GM12878 (cell line): ENCODE data around the gene LBR. TPM values are rescaled to one million over a fixed set of nuclear protein-coding genes. Genes with fewer than 3 reads are reported as not detected.
A peak's percentile ranks its signal among the peaks of the same experiment; 100 is the strongest.

ENCODE experiments used
- ATAC-seq: fragments of 200-7000 bp; cut with Tn5 transposase; 3 replicates; pipeline ENCODE4 v1.9.1; 2020; ENCODE audit warnings: mild to moderate bottlenecking, moderate library complexity
- BruUV-seq: library from RNA; stranded (reverse); fragments of 400-500 nt; replicated peaks from 2 replicates; lab custom pipeline; 2021; lab: Mats Ljungman, UMichigan
- CTCF ChIA-PET: fragments of 300-600 bp; sonication (Branson Sonifier 250); formaldehyde crosslinking; extraction: SDS; loops from one replicate; lab custom pipeline; 2021; ENCODE audit warnings: inconsistent platforms; lab: Yijun Ruan, JAX
- POLR2A ChIA-PET: fragments of 350-600 bp; formaldehyde crosslinking; extraction: SDS; loops from one replicate; lab custom pipeline; 2021; ENCODE audit warnings: inconsistent platforms; lab: Charles Lee
- RAD21 ChIA-PET: fragments of 300-600 bp; sonication (Branson Sonifier 250); formaldehyde crosslinking; loops from one replicate; lab custom pipeline; 2023; ENCODE audit warnings: antibody characterized with exemption; ENCODE audit not compliant: unreplicated experiment; lab: Charles Lee
- SMC1A ChIA-PET: fragments of 300-600 bp; sonication (Branson Sonifier 250); formaldehyde crosslinking; loops from one replicate; lab custom pipeline; 2023; ENCODE audit not compliant: unreplicated experiment, uncharacterized antibody; lab: Charles Lee
- DNase-seq: peaks from one replicate; pipeline ENCODE4 v3.0.0-alpha.2; 2011; ENCODE audit warnings: low read depth, low spot score
- FAIRE-seq: peaks from 3 replicates; lab custom pipeline; 2011; peaks lifted over from hg19 to GRCh38; lab: Jason Lieb, UNC
- H2AFZ ChIP-seq: 2 replicates; pipeline ENCODE4 v1.6.0; 2011; ENCODE audit warnings: low read depth, low read length, control low read depth; ENCODE audit not compliant: control insufficient read depth
- H3K27ac ChIP-seq: 2 replicates; pipeline ENCODE4 v1.5.1; 2011; ENCODE audit warnings: control low read depth; ENCODE audit not compliant: control insufficient read depth, insufficient read depth
- H3K27me3 ChIP-seq, 2 experiments: replicated peaks in 1 of 2; 2 replicates each; pipeline versions ENCODE4 v1.6.0 to v1.6.1; 2011; ENCODE audit warnings: low read length in 1 of 2; ENCODE audit not compliant: control insufficient read depth in 2 of 2, insufficient read depth in 2 of 2
- H3K36me3 ChIP-seq, 2 experiments: 2 replicates each; pipeline ENCODE4 v1.5.1; 2011; ENCODE audit warnings: low read length in 1 of 2; ENCODE audit not compliant: control insufficient read depth in 2 of 2, insufficient read depth in 2 of 2
- H3K4me1 ChIP-seq: 2 replicates; pipeline ENCODE4 v1.6.1; 2011; ENCODE audit warnings: mild to moderate bottlenecking, low read length, moderate library complexity, mixed read lengths; ENCODE audit not compliant: control insufficient read depth, insufficient read depth
- H3K4me2 ChIP-seq: 2 replicates; pipeline ENCODE4 v1.6.0; 2011; ENCODE audit warnings: control low read depth; ENCODE audit not compliant: control insufficient read depth, insufficient read depth
- H3K4me3 ChIP-seq: fragments of 200-600 bp; sonication (generic); 2 replicates; pipeline ENCODE4 v1.5.1; 2016
- H3K79me2 ChIP-seq: 2 replicates; pipeline ENCODE4 v1.6.0; 2011; ENCODE audit warnings: low read length; ENCODE audit not compliant: control insufficient read depth, insufficient read depth
- H3K9ac ChIP-seq: 2 replicates; pipeline ENCODE4 v1.8.0; 2011; ENCODE audit warnings: low read length, control low read depth, mixed read lengths; ENCODE audit not compliant: control insufficient read depth, insufficient read depth
- H3K9me3 ChIP-seq: replicated peaks from 3 replicates; pipeline ENCODE4 v1.5.1; 2011; ENCODE audit warnings: mild to moderate bottlenecking, low read length; ENCODE audit not compliant: control insufficient read depth, insufficient read depth
- H4K20me1 ChIP-seq: 2 replicates; pipeline ENCODE4 v1.6.0; 2011; ENCODE audit not compliant: control insufficient read depth, insufficient read depth
- BHLHE40 ChIP-seq, 2 experiments: fragments of 450-650 bp in 1 of 2; IDR thresholded peaks; 2 replicates each; pipeline ENCODE4 v1.6.1; 2011 to 2017; ENCODE audit warnings: low read depth in 2 of 2, borderline replicate concordance in 1 of 2, improper control_type of control experiment in 1 of 2, low read length in 1 of 2, mild to moderate bottlenecking in 1 of 2
- DPF2 ChIP-seq: fragments of 450-650 bp; IDR thresholded peaks from 2 replicates; pipeline ENCODE4 v1.6.1; 2017; ENCODE audit warnings: mild to moderate bottlenecking
- ESRRA ChIP-seq: IDR thresholded peaks from 2 replicates; pipeline ENCODE4 v1.6.1; 2012; ENCODE audit warnings: mild to moderate bottlenecking, low read length, improper control_type of control experiment
- GATAD2B ChIP-seq: fragments of 450-650 bp; conservative IDR thresholded peaks from 2 replicates; pipeline ENCODE4 v1.6.1; 2017; ENCODE audit warnings: low read depth, mild to moderate bottlenecking, moderate library complexity
- IKZF1 ChIP-seq: fragments of 450-650 bp; conservative IDR thresholded peaks from 2 replicates; pipeline ENCODE4 v1.6.1; 2017; ENCODE audit warnings: antibody characterized with exemption, mild to moderate bottlenecking
- NR2F1 ChIP-seq: fragments of 450-650 bp; conservative IDR thresholded peaks from 2 replicates; pipeline ENCODE4 v1.6.1; 2017; ENCODE audit warnings: mild to moderate bottlenecking
- POU2F2 ChIP-seq: IDR thresholded peaks from 3 replicates; pipeline ENCODE4 v1.6.1; 2011; ENCODE audit warnings: low read depth, mild to moderate bottlenecking, low read length, borderline replicate concordance
- RAD21 ChIP-seq: IDR thresholded peaks from 2 replicates; pipeline ENCODE4 v1.6.1; 2011; ENCODE audit warnings: mild to moderate bottlenecking, low read depth, low read length, moderate library complexity; ENCODE audit not compliant: insufficient read depth
- RB1 ChIP-seq: fragments of 450-650 bp; formaldehyde crosslinking; IDR thresholded peaks from 2 replicates; pipeline ENCODE4 v1.6.1; 2017; ENCODE audit warnings: mild to moderate bottlenecking, borderline replicate concordance
- RELA ChIP-seq: fragments of 450-650 bp; IDR thresholded peaks from 2 replicates; pipeline ENCODE4 v1.8.0; 2014; ENCODE audit warnings: borderline replicate concordance; ENCODE audit not compliant: partially characterized antibody
- SMARCA5 ChIP-seq: fragments of 450-650 bp; IDR thresholded peaks from 2 replicates; pipeline ENCODE4 v1.6.1; 2017; ENCODE audit warnings: mild to moderate bottlenecking
- TCF3 ChIP-seq: IDR thresholded peaks from 2 replicates; pipeline ENCODE4 v1.6.1; 2012; ENCODE audit warnings: low read depth, mild to moderate bottlenecking, low read length, borderline replicate concordance; ENCODE audit not compliant: insufficient read depth
- YY1 ChIP-seq: IDR thresholded peaks from 2 replicates; pipeline ENCODE4 v1.6.1; 2011; ENCODE audit warnings: low read depth, mild to moderate bottlenecking, low read length
- ZNF207 ChIP-seq: fragments of 450-650 bp; IDR thresholded peaks from 2 replicates; pipeline ENCODE4 v1.6.1; 2014; ENCODE audit warnings: antibody characterized with exemption, mild to moderate bottlenecking, borderline replicate concordance
- ZNF274 ChIP-seq: IDR thresholded peaks from one replicate; pipeline ENCODE4 v1.8.0; 2011; ENCODE audit not compliant: insufficient read length, insufficient read depth
- ZNF384 ChIP-seq: IDR thresholded peaks from 2 replicates; pipeline ENCODE4 v1.6.1; 2012; ENCODE audit warnings: low read depth, mild to moderate bottlenecking, low read length, improper control_type of control experiment, borderline replicate concordance
- ZNF592 ChIP-seq: fragments of 450-650 bp; IDR thresholded peaks from 2 replicates; pipeline ENCODE4 v1.6.1; 2017; ENCODE audit warnings: mild to moderate bottlenecking, moderate library complexity
- WGBS: methylation state at CpG from one replicate; pipeline ENCODE4 v1.1.6; 2016; ENCODE audit warnings: low lambda C conversion rate; ENCODE audit not compliant: insufficient replicate concordance, insufficient coverage; ENCODE audit errors: missing lambda C conversion rate; 5-methylcytosine and 5-hydroxymethylcytosine counted together
- in situ Hi-C: fragments of 300-500 bp; cut with MboI; formaldehyde crosslinking; loops from 9 replicates; pipeline ENCODE4 v1.14.3; 2018; ENCODE audit warnings: mixed read lengths
- intact Hi-C: fragments of 100-400 bp; cut with micrococcal nuclease; formaldehyde crosslinking; loops from one replicate; pipeline ENCODE4 v1.14.2; 2022; ENCODE audit not compliant: unreplicated experiment
- polyA plus RNA-seq, 11 experiments: library from polyadenylated mRNA; depleted of rRNA in 4 of 11; unstranded in 6 of 11; stranded (reverse) in 5 of 11; fragments of >200 nt; fragmentation: Nextera tagmentation in 4 of 11; fragmentation: Illumina TruSeq in 1 of 11; extraction: Ambion mirVana in 4 of 11; extraction: Trizol in 1 of 11; gene quantifications; 1 replicate in 1 of 11; 2 replicates in 10 of 11; pipeline versions ENCODE4 v1.2.1 to v1.2.3, GENCODE V29; 2011 to 2016; ENCODE audit warnings: inconsistent platforms in 2 of 11, missing spikeins in 2 of 11, low read depth in 1 of 11
- total RNA-seq, 4 experiments: library from RNA; depleted of rRNA in 3 of 4; stranded (reverse); fragments of >200 nt in 3 of 4; fragmentation: Illumina TruSeq in 1 of 4; extraction: Trizol in 1 of 4; gene quantifications; 2 replicates each; pipeline versions ENCODE4 v1.2.1 to v1.2.3, GENCODE V29; 2013 to 2021
- TF ChIP-seq, protein P1 (sequence below): IDR thresholded peaks from 2 replicates; pipeline ENCODE4 v1.6.1; 2011; ENCODE audit warnings: low read depth, low read length, improper control_type of control experiment, borderline replicate concordance

LBR gene
- total and polyA plus RNA-seq, 10 of the 15 experiments (the other 5 are each of a cell fraction or from before 2014, with no cell fraction given): 81.8 to 178 (median 114) TPM

DNA sequence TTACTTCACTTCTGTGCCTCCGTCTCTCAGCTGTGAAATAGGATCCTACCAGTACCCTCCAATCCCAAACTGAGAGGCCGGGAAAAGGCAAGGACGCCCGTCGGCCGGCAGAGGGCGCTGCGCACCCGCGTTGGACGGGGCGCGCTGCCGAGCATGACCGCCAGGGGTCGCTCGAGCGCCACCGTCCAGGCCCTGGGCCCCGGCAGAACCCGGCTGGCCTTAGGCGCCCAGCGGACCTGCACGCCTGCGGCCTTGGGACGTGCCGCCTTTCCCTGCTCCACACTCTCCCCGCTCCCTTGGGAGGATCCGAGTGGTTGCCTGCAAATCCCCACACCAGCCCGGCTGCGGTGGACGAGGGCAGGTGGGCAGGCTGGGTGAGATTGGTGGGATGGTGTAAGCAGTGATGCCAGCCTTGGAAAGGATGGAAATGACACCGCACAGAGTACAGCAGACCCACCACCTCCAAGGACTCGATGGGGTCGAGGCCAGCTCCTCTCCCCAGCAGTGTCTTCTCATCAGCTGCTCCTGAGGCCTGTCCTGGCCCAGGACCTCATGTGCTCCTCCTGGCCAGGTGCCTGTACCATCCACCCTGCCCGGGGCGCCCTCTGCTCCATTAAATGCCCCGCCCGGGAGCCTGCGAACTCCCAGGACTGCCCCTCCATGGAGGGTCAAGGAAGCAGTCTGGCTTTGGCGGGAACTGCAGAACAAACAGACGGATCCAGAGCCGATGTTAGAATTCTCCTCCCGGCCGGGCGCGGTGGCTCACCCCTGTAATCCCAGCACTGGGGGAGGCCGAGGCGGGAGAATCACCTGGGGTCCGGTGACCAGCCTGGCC is 47.4 kb upstream of the LBR start:
- intact Hi-C loops: loop anchor here (1.0 to 10.0 kb wide), 8 partner anchors 72 to 710 kb away; partner anchors contain the start of genes ACBD3 and ENAH
- no peaks in the 10 kb centered on the region for H3K36me3 ChIP-seq
- TF ChIP-seq DPF2 (peak; percentile 51; the same call in 1 of the 2 replicates), ZNF207 (0 out of 2 replicates have a peak, but pooled peaks have one; percentile 85), IKZF1 (peak; percentile 60), NR2F1 (0 out of 2 replicates have a peak, but pooled peaks have one; percentile 18), RAD21 (peak; percentile 99), YY1 (peak; percentile 90), POU2F2 (peak; percentile 83; the same call in 2 of the 3 replicates), BHLHE40 (IDR thresholded peaks at IDR 0.05; ENCODE audit: borderline replicate concordance in 1 of 2, low read depth in 2 of 2, low read length in 1 of 2) (peak; percentile 37 to 44; a peak in 2 of 4 replicates), ZNF592 (peak; percentile 97), SMARCA5 (peak; percentile 97), ESRRA (0 out of 2 replicates have a peak, but pooled peaks have one; percentile 53), RB1 (peak; percentile 94; the same call in 1 of the 2 replicates), RELA (peak; percentile 50), ZNF274 (no peak), ZNF384 (peak; percentile 17; the same call in 1 of the 2 replicates), GATAD2B (0 out of 2 replicates have a peak, but pooled peaks have one; percentile 66), TCF3 (0 out of 2 replicates have a peak, but pooled peaks have one; percentile 20)
- TF ChIP-seq, protein P1, sequence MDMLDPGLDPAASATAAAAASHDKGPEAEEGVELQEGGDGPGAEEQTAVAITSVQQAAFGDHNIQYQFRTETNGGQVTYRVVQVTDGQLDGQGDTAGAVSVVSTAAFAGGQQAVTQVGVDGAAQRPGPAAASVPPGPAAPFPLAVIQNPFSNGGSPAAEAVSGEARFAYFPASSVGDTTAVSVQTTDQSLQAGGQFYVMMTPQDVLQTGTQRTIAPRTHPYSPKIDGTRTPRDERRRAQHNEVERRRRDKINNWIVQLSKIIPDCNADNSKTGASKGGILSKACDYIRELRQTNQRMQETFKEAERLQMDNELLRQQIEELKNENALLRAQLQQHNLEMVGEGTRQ: no peak

More for the DNA sequence above, 47.4 kb upstream of the LBR start:
- no TSS peak for BruUV-seq
- POLR2A ChIA-PET: no interaction called here
- peak; percentile 86 for ATAC-seq
- Histone ChIP-seq H3K27ac (no peak overlapping the region), H3K4me2 (peak overlapping the region; percentile 43), H3K4me3 (no peak overlapping the region), H3K9ac (no peak overlapping the region; the same call in 1 of the 2 replicates), H2AFZ (peak overlapping the region; percentile 83), H3K79me2 (no peaks in the 10 kb centered on the region), H3K27me3 (no peaks in the 10 kb centered on the region), H3K4me1 (peaks cover 21% of the 10 kb centered on the region), H3K9me3 (no peaks in the 10 kb centered on the region; the same call in 2 of the 3 replicates), H4K20me1 (no peaks in the 10 kb centered on the region)
- FAIRE-seq: no peak
- DNase-seq: no peak
- RAD21 ChIA-PET: interaction anchor here (0.5 to 1.5 kb wide), 8 partner anchors 156 to 592 kb away, joined by 3 to 5 read pairs (median 3); no protein-coding TSS in a partner anchor
- CTCF ChIA-PET: interaction anchor here (0.6 to 3.8 kb wide), 41 partner anchors 9 to 589 kb away, joined by 3 to 32 read pairs (median 4); partner anchors contain the start of genes PYCR2 and SRP9
- in situ Hi-C loops: loop anchor here (5.0 to 10.0 kb wide), 3 partner anchors 300 to 502 kb away; partner anchors contain the start of gene SRP9
- SMC1A ChIA-PET: interaction anchor here (0.8 to 1.7 kb wide), 7 partner anchors 14 to 508 kb away, joined by 3 to 10 read pairs (median 4); partner anchors contain the start of gene SRP9
- 23% methylated on average over 49 of the region's 50 CpGs for WGBS
